D341Med (cell line): ENCODE measurements around the gene CFAP46.

Experiments
- DNase-seq: peaks from one replicate; pipeline ENCODE4 v3.0.0; 2012; ENCODE audit warnings: low spot score

CFAP46 gene

GRCh38 chr10:132880128-132880981 is 62.0 kb downstream of the CFAP46 start:
- DNase-seq: no peak

- peak; percentile 22 for DNase-seq
Measured at GRCh38 chr10:132879408-132880127, 62.8 kb downstream of the CFAP46 start.

GRCh38 chr10:132878730-132879407 is 63.5 kb downstream of the CFAP46 start:
- DNase-seq: peak; percentile 4

- DNase-seq: peak; percentile 10
Measured at GRCh38 chr10:132878091-132878729, 64.2 kb downstream of the CFAP46 start.

GRCh38 chr10:132877473-132877872 is 64.9 kb downstream of the CFAP46 start:
- DNase-seq: no peak

GRCh38 chr10:132876993-132877431 is 65.4 kb downstream of the CFAP46 start:
- peak; percentile 22 for DNase-seq

GRCh38 chr10:132876131-132876860 is 66.1 kb downstream of the CFAP46 start:
- DNase-seq: peak; percentile 5

GRCh38 chr10:132875435-132875834 is 66.9 kb downstream of the CFAP46 start:
- DNase-seq: no peak

- no peak for DNase-seq
Measured at GRCh38 chr10:132873395-132873794, 69.0 kb downstream of the CFAP46 start.

- DNase-seq: no peak
Measured at GRCh38 chr10:132872658-132873057, 69.7 kb downstream of the CFAP46 start.

- no peak for DNase-seq
Measured at GRCh38 chr10:132870426-132870825, 71.9 kb downstream of the CFAP46 start.

GRCh38 chr10:132869621-132870020 is 72.7 kb downstream of the CFAP46 start:
- no peak for DNase-seq

- no peak for DNase-seq
Measured at GRCh38 chr10:132868995-132869394, 73.4 kb downstream of the CFAP46 start.

- no peak for DNase-seq
Measured at GRCh38 chr10:132867801-132868644, 74.3 kb downstream of the CFAP46 start.

- DNase-seq: no peak
Measured at GRCh38 chr10:132866601-132867381, 75.6 kb downstream of the CFAP46 start.

- no peak for DNase-seq
Measured at GRCh38 chr10:132865851-132866600, 76.3 kb downstream of the CFAP46 start.

- DNase-seq: no peak
Measured at GRCh38 chr10:132865171-132865631, 77.2 kb downstream of the CFAP46 start.

GRCh38 chr10:132862485-132863420 is 79.6 kb downstream of the CFAP46 start:
- DNase-seq: peak; percentile 33
